HG02970 (cell line): ENCODE measurements around the gene CHID1.

Source experiments
- ATAC-seq: cut with Tn5 transposase; IDR thresholded peaks from one replicate; pipeline ENCODE4 v1.9.1; 2021; ENCODE audit warnings: mild to moderate bottlenecking, moderate library complexity, moderate number of reproducible peaks; ENCODE audit not compliant: unreplicated experiment, low FRiP score

Gene CHID1

GRCh38 chr11:867856-868358, 42.7 kb downstream of the CHID1 start:
- ATAC-seq: no peak

GRCh38 chr11:866481-866880, 44.1 kb downstream of the CHID1 start:
- no peak for ATAC-seq

- no peak for ATAC-seq
Measured at GRCh38 chr11:865462-866430, 44.9 kb downstream of the CHID1 start.

GRCh38 chr11:864898-865297, 45.7 kb downstream of the CHID1 start:
- no peak for ATAC-seq

- no peak for ATAC-seq
Measured at GRCh38 chr11:863910-864827, 46.4 kb downstream of the CHID1 start.

- ATAC-seq: no peak
Measured at GRCh38 chr11:863023-863909, 47.3 kb downstream of the CHID1 start.

- ATAC-seq: no peak
Measured at GRCh38 chr11:862696-863022, 48.0 kb downstream of the CHID1 start.

DNA sequence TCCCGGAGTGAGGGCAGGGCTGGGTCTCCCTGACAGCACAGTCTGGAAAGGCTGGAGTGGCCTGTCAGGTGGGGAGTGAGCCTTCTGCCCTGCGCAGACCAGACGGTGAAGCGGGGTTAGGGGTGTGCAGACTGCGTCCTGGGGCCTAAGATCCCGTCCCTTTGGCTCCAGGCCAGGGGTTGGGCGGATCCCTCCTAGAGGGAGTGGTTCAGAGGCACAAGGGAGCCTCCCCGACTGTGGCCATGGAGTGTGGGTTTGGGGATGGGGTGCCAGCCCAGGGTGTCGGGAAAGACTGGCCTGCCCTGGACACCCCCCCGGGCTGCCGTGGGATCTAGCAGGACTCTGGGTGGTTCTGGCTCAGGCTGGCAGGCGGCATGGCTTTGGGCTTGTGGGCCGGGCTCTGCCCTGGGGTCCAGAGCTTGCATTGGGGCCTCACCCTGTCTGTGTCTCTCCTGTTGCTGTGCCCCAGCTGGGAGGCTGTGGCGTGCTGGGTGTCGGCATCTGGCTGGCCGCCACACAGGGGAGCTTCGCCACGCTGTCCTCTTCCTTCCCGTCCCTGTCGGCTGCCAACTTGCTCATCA, 48.4 kb downstream of the CHID1 start:
- no peak for ATAC-seq

- ATAC-seq: no peak
Measured at GRCh38 chr11:861105-861479, 49.5 kb downstream of the CHID1 start.

- no peak for ATAC-seq
Measured at GRCh38 chr11:860234-861104, 50.1 kb downstream of the CHID1 start.

DNA sequence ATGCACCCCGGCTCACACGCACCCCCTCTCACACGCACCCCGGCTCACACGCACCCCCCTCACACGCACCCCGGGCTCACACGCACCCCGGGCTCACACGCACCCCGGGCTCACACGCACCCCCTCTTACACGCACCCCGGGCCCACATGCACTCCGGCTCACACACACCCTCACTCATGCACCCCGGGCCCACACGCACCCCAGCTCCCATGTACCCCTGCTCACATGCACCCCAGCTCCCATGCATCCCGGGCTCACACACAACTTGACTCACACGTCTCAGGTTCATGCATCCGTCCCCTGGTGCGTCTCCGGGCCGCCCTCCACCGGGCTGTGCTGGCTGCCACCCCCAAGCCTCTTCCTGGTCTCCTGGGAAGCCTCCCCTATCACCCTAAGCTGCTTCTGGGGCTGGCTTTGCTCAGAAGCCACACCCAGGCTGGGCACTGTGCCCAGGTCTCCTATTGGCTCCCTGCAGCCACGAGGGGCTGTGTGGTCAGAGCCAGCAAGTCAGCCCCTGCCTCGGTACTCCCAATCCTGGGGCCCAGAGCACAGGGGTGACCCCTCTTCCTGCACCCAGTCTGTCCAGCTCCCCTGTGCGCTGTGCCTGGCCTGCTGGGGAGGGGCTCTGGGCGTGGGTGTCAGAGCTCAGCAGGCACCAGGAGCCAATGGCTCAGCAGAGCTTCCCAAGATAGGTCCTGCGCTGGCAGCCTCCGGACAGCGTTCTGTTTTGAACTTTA, 51.0 kb downstream of the CHID1 start:
- ATAC-seq: no peak

DNA sequence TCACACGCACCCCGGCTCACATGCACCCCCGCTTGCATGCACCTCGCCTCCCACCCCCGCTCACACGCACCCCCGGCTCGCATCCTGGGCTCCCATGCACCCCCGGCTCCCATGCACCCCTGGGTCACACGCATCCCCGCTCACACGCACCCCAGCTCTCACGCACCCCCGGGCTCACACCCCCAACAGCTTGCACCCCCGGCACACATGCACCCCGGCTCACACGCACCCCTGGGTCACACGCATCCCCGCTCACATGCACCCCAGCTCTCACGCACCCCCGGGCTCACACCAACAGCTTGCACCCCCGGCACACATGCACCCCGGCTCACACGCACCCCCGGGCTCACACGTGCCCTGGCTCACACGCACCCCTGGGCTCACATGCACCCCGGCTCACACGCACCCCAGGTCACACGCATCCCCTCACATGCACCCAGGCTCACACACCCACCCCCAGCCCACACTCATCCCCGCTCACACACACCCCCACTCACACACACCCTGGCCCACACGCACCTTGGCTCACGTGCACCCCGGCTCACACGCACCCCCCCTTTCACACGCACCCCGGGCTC, 51.8 kb downstream of the CHID1 start:
- ATAC-seq: no peak

DNA sequence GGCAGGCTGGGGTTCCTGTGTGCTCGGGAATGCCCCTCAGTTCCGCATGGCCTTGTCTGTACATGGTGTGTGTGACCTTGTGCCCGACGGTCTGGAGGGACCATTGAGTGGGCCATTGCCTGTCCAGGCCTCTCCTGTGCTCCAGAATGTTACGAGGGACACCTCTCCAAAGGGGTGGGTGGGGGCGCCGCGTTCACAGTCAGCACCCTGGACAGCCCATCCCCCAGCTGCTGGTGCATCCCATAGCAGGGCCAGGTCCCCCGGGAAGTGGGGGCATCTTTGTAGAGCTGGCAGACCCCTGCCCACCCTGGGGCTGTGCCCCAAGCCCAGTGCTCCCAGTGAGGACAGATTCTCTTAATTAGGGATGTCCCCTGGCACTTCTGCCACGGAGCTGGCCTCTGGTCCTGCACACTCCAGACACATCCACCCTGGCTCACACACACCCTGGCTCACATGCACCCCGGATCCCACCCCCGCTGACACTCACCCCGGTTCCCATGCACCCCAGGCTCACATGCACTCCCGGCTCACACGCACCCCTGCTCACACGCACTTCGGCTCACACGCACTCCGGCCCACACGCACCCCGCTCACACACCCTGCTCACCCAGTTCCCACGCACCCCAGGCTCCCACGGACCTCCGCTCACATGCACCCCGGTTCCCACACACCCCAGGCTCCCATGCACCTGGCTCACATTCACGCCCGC, 52.4 kb downstream of the CHID1 start:
- ATAC-seq: no peak

DNA sequence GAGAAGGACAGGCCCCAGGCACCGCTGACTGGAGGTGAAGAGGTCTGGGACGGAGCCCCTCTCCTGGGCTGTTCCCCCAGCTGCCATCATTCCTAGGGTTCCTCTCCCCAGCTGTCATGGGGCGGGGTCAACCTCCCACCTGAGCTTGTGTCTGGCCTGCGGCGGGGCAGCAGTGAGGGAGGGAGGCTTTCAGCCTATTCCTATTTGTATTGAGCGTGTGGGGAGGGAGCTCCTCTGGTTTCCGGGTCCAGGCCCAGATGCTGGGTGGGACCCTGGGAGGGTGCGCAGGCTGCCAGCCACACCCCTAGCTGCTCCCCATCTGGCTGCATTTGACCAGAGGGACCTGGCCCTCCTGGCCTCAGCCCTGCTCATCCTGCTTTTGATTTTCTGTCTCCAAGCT, 54.2 kb downstream of the CHID1 start:
- ATAC-seq: no peak

DNA sequence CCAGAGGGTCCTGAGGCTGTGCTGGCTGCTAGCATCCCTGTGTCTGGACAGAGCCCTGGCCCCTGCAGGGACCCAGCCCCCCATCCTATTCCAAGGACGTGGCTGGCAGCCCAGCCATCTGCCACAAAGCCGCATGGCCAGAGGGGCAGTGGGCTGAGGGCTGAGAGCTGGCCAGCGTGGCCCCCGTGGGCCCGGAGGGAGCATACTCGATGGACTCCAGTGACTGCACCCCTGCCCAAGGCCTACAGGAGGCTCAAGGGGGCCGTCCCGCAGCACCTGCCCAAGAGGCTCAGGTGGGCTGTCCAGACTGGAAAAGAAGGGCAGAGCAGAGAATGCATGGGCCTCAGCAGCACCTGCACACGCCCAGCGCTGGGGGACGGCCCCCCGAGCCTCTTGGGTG, 54.8 kb downstream of the CHID1 start:
- no peak for ATAC-seq

DNA sequence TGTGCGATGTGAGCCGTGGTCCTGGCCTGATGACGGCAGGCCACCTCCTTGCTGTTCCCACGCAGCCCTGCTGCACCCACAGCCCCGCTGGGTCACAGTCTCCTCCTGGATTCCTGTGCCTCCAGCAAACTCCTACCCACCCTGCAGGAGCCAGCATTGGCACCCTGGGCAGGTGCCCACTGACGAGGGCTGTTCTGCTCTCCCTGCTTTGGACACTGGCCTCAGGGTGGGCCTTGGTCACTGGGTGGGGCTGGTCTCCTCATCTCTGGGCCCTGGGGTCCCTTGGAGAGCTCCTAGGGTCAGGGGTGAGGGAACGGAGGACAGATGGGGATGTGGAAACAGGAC, 55.3 kb downstream of the CHID1 start:
- ATAC-seq: no peak

DNA sequence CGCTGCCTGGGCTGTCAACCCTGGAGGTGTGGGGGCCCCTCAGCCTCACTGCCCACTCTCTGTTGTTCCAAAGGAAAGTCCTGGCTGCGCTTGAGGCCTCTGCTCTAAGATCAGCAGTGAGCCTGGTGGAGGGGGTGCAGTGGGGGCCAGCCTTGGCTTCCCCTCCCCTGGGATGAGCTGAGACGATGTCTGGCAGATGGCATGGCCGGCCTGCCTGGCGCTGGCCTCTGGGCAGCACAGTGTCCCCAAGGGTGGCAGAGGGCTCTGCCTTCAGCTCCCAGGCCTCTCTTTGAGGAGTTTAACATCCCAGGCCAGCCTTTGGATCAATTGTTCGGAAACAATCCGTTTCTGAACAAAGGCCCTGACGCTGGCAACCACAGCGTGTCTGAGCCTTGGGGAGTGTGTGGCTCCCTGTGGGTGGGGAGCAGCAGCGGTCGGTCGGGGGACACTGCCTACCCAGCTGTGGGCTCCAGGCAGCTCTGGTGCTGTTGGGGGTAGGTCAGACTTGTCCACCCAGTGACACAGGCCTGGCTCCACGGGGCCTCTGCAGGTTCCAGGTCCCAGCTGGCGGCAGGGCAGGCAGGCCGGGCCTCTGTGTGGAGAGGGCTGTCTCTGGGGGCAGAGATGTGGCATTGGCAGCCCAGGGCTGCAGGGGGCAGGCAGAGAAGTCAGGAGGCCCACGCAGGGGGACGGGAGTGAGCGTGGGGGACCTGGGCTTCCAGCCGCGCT, 55.8 kb downstream of the CHID1 start:
- ATAC-seq: no peak
